B cell (primary cell): Measurements from ENCODE around the gene COPS3. TPM values are rescaled to one million over a fixed set of nuclear protein-coding genes. Genes with fewer than 3 reads are reported as not detected.

ENCODE experiments used
- ATAC-seq: fragments of 200-7000 bp; cut with Tn5 transposase; one replicate; pipeline ENCODE4 v1.10.0; 2021; ENCODE audit warnings: low read depth, mild to moderate bottlenecking, moderate number of reproducible peaks, moderate library complexity
- CTCF ChIA-PET: fragments of 350-600 bp; sonication (Branson Sonifier 250); formaldehyde crosslinking; loops from one replicate; lab custom pipeline; 2021; ENCODE audit warnings: antibody characterized with exemption, inconsistent platforms; lab: Charles Lee
- POLR2A ChIA-PET: fragments of 350-600 bp; sonication (Branson Sonifier 250); formaldehyde crosslinking; loops from one replicate; lab custom pipeline; 2021; ENCODE audit warnings: antibody characterized with exemption; lab: Charles Lee
- DNase-seq: peaks from one replicate; pipeline ENCODE4 v3.0.0; 2013
- H2AFZ ChIP-seq: 2 replicates; pipeline ENCODE4 v1.6.1; 2012; ENCODE audit warnings: mild to moderate bottlenecking, low read depth, low read length; ENCODE audit not compliant: insufficient read depth, poor library complexity, severe bottlenecking
- H3K27ac ChIP-seq, 2 donors: 1 replicate in 1 of 2; 2 replicates in 1 of 2; pipeline ENCODE4 v1.5.1; 2012 to 2013; ENCODE audit warnings: low read length in 2 of 2, mild to moderate bottlenecking in 2 of 2, moderate library complexity in 1 of 2
- H3K27me3 ChIP-seq, 4 experiments: fragments of 200-600 bp in 1 of 4; sonication (generic) in 1 of 4; replicated peaks in 1 of 4; 1 replicate in 2 of 4; 2 replicates in 2 of 4; pipeline versions ENCODE4 v1.6.1 to v1.7.0; 2013 to 2016; ENCODE audit warnings: low read length in 3 of 4, mild to moderate bottlenecking in 2 of 4, mixed read lengths in 1 of 4, moderate library complexity in 1 of 4; ENCODE audit not compliant: insufficient read depth in 4 of 4, control insufficient read depth in 3 of 4; ENCODE audit errors: control extremely low read depth in 1 of 4
- H3K36me3 ChIP-seq, 2 experiments: replicated peaks in 1 of 2; 1 replicate in 1 of 2; 2 replicates in 1 of 2; pipeline versions ENCODE4 v1.6.1 to v1.7.1; 2013; ENCODE audit warnings: low read length in 1 of 2; ENCODE audit not compliant: insufficient read depth in 2 of 2, control insufficient read depth in 1 of 2; ENCODE audit errors: control extremely low read depth in 1 of 2, extremely low read depth in 1 of 2
- H3K4me1 ChIP-seq, 2 donors: fragments of 200-600 bp in 1 of 2; sonication (generic) in 1 of 2; 1 replicate in 1 of 2; 2 replicates in 1 of 2; pipeline versions ENCODE4 v1.5.1 to v1.6.1; 2013 to 2017; ENCODE audit warnings: low read length in 2 of 2; ENCODE audit not compliant: control insufficient read depth in 2 of 2, insufficient read depth in 2 of 2
- H3K4me2 ChIP-seq: replicated peaks from 2 replicates; pipeline ENCODE3; 2012; ENCODE audit warnings: mild to moderate bottlenecking, low read depth, low read length; ENCODE audit not compliant: poor library complexity, severe bottlenecking
- H3K4me3 ChIP-seq, 5 experiments: fragments of 200-600 bp in 1 of 5; sonication (generic) in 1 of 5; 1 replicate in 3 of 5; 2 replicates in 2 of 5; pipeline versions ENCODE4 v1.5.1 to v1.7.0; 2011 to 2016; ENCODE audit warnings: low read length in 4 of 5, mild to moderate bottlenecking in 4 of 5, low read depth in 2 of 5, control low read depth in 1 of 5, moderate library complexity in 1 of 5; ENCODE audit not compliant: insufficient read depth in 1 of 5; ENCODE audit errors: control extremely low read depth in 1 of 5, extremely low read depth in 1 of 5
- H3K79me2 ChIP-seq: fragments of 200-600 bp; sonication (generic); one replicate; pipeline ENCODE4 v1.6.0; 2016; ENCODE audit warnings: low read length; ENCODE audit not compliant: control insufficient read depth, insufficient read depth
- H3K9ac ChIP-seq: fragments of 200-600 bp; sonication (generic); 2 replicates; pipeline ENCODE4 v1.6.1; 2017; ENCODE audit warnings: mild to moderate bottlenecking, low read length, moderate library complexity
- H3K9me3 ChIP-seq, 3 donors: one replicate each; pipeline versions ENCODE4 v1.6.1 to v1.7.1; 2013; ENCODE audit warnings: low read length in 2 of 3; ENCODE audit not compliant: control insufficient read depth in 2 of 3, insufficient read depth in 1 of 3; ENCODE audit errors: control extremely low read depth in 1 of 3
- H4K20me1 ChIP-seq: 2 replicates; pipeline ENCODE4 v1.6.0; 2012; ENCODE audit warnings: mild to moderate bottlenecking, low read length; ENCODE audit not compliant: insufficient read depth, control insufficient read depth, poor library complexity, severe bottlenecking
- H3K27ac Mint-ChIP-seq: one replicate; pipeline ENCODE4 v1.8.0; 2021; ENCODE audit warnings: mixed read lengths
- H3K27me3 Mint-ChIP-seq: one replicate; pipeline ENCODE4 v1.8.0; 2021; ENCODE audit warnings: mixed read lengths
- H3K4me1 Mint-ChIP-seq: one replicate; pipeline ENCODE4 v1.8.0; 2021; ENCODE audit warnings: mixed read lengths
- H3K4me3 Mint-ChIP-seq: one replicate; pipeline ENCODE4 v1.8.0; 2021; ENCODE audit warnings: mixed read lengths
- H3K9me3 Mint-ChIP-seq: one replicate; pipeline ENCODE4 v1.8.0; 2022; ENCODE audit warnings: mixed read lengths; ENCODE audit not compliant: insufficient read depth
- EZH2 ChIP-seq: IDR thresholded peaks from 2 replicates; pipeline ENCODE4 v1.6.1; 2012; ENCODE audit warnings: borderline replicate concordance, low read depth, mild to moderate bottlenecking, moderate library complexity, low read length; ENCODE audit not compliant: insufficient read depth, poor library complexity, severe bottlenecking
- WGBS: methylation state at CpG from one replicate; pipeline ENCODE4 v1.1.5; 2013; ENCODE audit warnings: missing lambda C conversion rate; ENCODE audit not compliant: insufficient coverage; 5-methylcytosine and 5-hydroxymethylcytosine counted together
- intact Hi-C: fragments of 100-400 bp; cut with micrococcal nuclease; formaldehyde crosslinking; loops from one replicate; pipeline ENCODE4 v1.10.0; 2022
- polyA plus RNA-seq: library from polyadenylated mRNA; depleted of rRNA; stranded (reverse); fragments of >200 nt; gene quantifications from 2 replicates; pipeline ENCODE4 v1.2.3, GENCODE V29; 2012
- total RNA-seq, 2 donors: library from RNA; stranded (reverse); fragments of 120-200 nt in 1 of 2; gene quantifications; 1 replicate in 1 of 2; 2 replicates in 1 of 2; pipeline versions ENCODE4 v1.2.3 to v1.2.4, GENCODE V29; 2013 to 2022
- TF ChIP-seq, protein P1 (sequence below): fragments of 200-600 bp; IDR thresholded peaks from one replicate; pipeline ENCODE4 v1.8.0; 2022; ENCODE audit warnings: antibody characterized with exemption, mild to moderate bottlenecking

COPS3 gene
- total and polyA plus RNA-seq, 2 donors (not counting 1 experiment from before 2014, with no cell fraction given): 37.2 to 45.5 TPM

DNA sequence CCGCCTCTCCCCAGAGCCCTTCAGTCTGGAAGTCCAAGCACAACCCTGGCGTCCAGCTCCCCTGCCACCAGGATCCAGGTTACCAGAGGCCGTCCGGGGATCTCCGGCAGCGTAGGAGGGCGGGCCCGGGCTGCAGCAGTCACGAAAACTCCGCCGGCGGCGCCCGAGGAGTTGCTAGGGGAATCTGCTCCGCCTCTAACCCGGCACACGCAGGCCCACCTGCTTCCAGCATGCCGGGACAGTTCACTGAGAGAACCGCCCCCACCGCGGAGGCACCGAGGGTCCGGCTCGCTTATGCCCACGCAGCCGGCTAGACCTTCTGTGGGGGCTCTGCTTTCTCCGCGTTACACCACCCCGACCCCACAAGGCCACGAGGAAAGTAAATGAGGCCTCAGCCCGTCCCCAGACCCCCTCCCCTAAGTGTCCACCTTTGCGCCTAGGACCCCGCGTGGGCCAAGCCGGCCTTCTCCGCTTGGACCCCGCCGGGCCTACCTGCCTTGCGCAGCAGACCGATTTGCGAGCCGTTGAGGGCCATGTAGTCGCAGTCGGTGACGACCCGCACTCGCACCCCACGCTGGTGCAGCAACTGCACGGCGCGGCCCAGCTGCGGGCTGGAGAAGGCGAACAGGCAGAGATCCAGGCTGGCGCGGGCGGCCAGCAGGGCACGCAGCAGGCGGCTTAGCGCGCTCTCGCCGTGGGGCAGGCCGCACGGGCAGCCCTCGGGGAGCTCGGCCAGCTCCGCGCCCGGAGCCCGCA lies 75.5 kb downstream of the COPS3 start:
- Histone ChIP-seq H3K4me2 (peak overlapping the region; percentile 99), H3K9ac (peak overlapping the region; percentile 62), H4K20me1 (peaks cover 4% of the 10 kb centered on the region), H3K27me3 (no peaks in the 10 kb centered on the region), H3K9me3 (peaks cover 0 to 11% (median 0%) of the 10 kb centered on the region in 3 donors), H2AFZ (peak overlapping the region; percentile 86), H3K27ac (peak overlapping the region; percentile 19 to 52), H3K36me3 (peaks cover 0 to 8% of the 10 kb centered on the region in 2 experiments), H3K4me3 (peak overlapping the region in 4 of 5 experiments; percentile 57 to 71 (median 59)), H3K79me2 (peaks cover 9% of the 10 kb centered on the region), H3K4me1 (peaks cover 14 to 25% of the 10 kb centered on the region in 2 donors)
- ATAC-seq (peak; percentile 16), DNase-seq (peak; percentile 70)
- CTCF ChIA-PET: interaction anchor here (0.8 kb wide), 1 partner anchor 34 kb away, joined by 3 read pairs; no protein-coding TSS in a partner anchor
- H3K9me3 Mint-ChIP-seq: no peaks in the 10 kb centered on the region
- peak overlapping the region; percentile 85 for H3K27ac Mint-ChIP-seq
- intact Hi-C loops: loop anchor here (1.0 to 10.0 kb wide), 3 partner anchors 32 to 161 kb away; partner anchors contain the start of genes FLCN and MPRIP
- POLR2A ChIA-PET: interaction anchor here (0.6 to 1.6 kb wide), 2 partner anchors 31 to 86 kb away, joined by 4 to 7 read pairs; partner anchors contain the start of gene FLCN
- no peaks in the 10 kb centered on the region for H3K27me3 Mint-ChIP-seq
- 13% methylated on average over 70 of the region's 70 CpGs for WGBS
- TF ChIP-seq, protein P1, sequence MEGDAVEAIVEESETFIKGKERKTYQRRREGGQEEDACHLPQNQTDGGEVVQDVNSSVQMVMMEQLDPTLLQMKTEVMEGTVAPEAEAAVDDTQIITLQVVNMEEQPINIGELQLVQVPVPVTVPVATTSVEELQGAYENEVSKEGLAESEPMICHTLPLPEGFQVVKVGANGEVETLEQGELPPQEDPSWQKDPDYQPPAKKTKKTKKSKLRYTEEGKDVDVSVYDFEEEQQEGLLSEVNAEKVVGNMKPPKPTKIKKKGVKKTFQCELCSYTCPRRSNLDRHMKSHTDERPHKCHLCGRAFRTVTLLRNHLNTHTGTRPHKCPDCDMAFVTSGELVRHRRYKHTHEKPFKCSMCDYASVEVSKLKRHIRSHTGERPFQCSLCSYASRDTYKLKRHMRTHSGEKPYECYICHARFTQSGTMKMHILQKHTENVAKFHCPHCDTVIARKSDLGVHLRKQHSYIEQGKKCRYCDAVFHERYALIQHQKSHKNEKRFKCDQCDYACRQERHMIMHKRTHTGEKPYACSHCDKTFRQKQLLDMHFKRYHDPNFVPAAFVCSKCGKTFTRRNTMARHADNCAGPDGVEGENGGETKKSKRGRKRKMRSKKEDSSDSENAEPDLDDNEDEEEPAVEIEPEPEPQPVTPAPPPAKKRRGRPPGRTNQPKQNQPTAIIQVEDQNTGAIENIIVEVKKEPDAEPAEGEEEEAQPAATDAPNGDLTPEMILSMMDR: no peak
- TF ChIP-seq EZH2: no peak
- H3K4me1 Mint-ChIP-seq: peaks cover 20% of the 10 kb centered on the region
- H3K4me3 Mint-ChIP-seq: peak overlapping the region; percentile 93
